ENCODE measurements around the gene S100A5. TPM values are rescaled to one million over a fixed set of nuclear protein-coding genes. Genes with fewer than 3 reads are reported as not detected.

Gene S100A5
- total and polyA plus RNA-seq, 2 of the 8 experiments (the other 6 are each of a cell fraction or from before 2014, with no cell fraction given): not detected

GRCh38 chr1:153585006-153585405 is 44.3 kb upstream of the S100A5 start:
- no peak overlapping the region for H3K27ac ChIP-seq (ENCODE audit: low read depth, low read length)
- H3K9ac ChIP-seq (replicated peaks in 1 of 4; ENCODE audit: extremely low read depth in 1 of 4, low read depth in 3 of 4, low read length in 3 of 4): no peak overlapping the region
- H3K14ac ChIP-seq (ENCODE audit: insufficient read length): no peak overlapping the region
- H3K56ac ChIP-seq (replicated peaks; ENCODE audit: insufficient read length, low read depth, low read length): no peak overlapping the region
- no peak overlapping the region for H2BK5ac ChIP-seq (ENCODE audit: low read depth, low read length)
- H4K8ac ChIP-seq (ENCODE audit: extremely low read depth, insufficient read depth, low read length): no peak overlapping the region
- no peak overlapping the region for H2AK5ac ChIP-seq (ENCODE audit: low read depth, low read length)
- no peaks in the 10 kb centered on the region for H3K4me1 ChIP-seq (replicated peaks in 1 of 4; ENCODE audit: control insufficient read depth in 3 of 4, insufficient read depth in 4 of 4, low read length in 3 of 4)
- H4K20me1 ChIP-seq (replicated peaks in 1 of 2; ENCODE audit: control insufficient read depth in 1 of 2, insufficient read depth in 2 of 2, low read length in 2 of 2): no peaks in the 10 kb centered on the region
- H3K79me2 ChIP-seq (ENCODE audit: control insufficient read depth in 1 of 2, insufficient read depth in 2 of 2, low read length in 2 of 2): no peaks in the 10 kb centered on the region
- no peak overlapping the region for H4K91ac ChIP-seq (replicated peaks; ENCODE audit: insufficient read length, low read length)
- H4K5ac ChIP-seq (ENCODE audit: insufficient read length, low read depth, low read length): no peak overlapping the region
- H3K36me3 ChIP-seq (ENCODE audit: control insufficient read depth in 2 of 4, insufficient read depth in 4 of 4, low read length in 3 of 4): no peaks in the 10 kb centered on the region
- H3K9me3 ChIP-seq (ENCODE audit: insufficient read depth in 2 of 2, low read depth in 1 of 2, low read length in 1 of 2): peaks cover 0 to 2% of the 10 kb centered on the region in 2 experiments; a peak in 1 of 4 replicates
- ChIA-PET CTCF (ENCODE audit: partially characterized antibody) (interaction anchor here (0.7 to 1.9 kb wide), 9 partner anchors 11 to 64 kb away, joined by 3 to 7 read pairs (median 4); no protein-coding TSS in a partner anchor), POLR2A (ENCODE audit: partially characterized antibody) (interaction anchor here (0.6 to 2.7 kb wide), 4 partner anchors 33 to 50 kb away, joined by 3 to 10 read pairs (median 3); partner anchors contain the start of genes S100A13 and S100A6)
- no peak overlapping the region for H3K23ac ChIP-seq (ENCODE audit: insufficient read length)
- H3K4me3 ChIP-seq (ENCODE audit: extremely low read depth in 1 of 4, insufficient read depth in 2 of 4, low read depth in 3 of 4, low read length in 4 of 4): no peak overlapping the region
- no peak overlapping the region for H2BK120ac ChIP-seq (replicated peaks; ENCODE audit: low read depth, low read length)
- DNase-seq (ENCODE audit: low read depth in 1 of 2, low spot score in 2 of 2) (no peak), FAIRE-seq (no peak)
- no peak overlapping the region for H3K18ac ChIP-seq (ENCODE audit: extremely low read depth, low read length)
- H3K4me2 ChIP-seq (ENCODE audit: insufficient read depth in 1 of 2, low read depth in 2 of 2, low read length in 2 of 2): no peak overlapping the region
- H3K27me3 ChIP-seq (replicated peaks in 1 of 4; ENCODE audit: control insufficient read depth in 3 of 4, extremely low read depth in 1 of 4, insufficient read depth in 3 of 4, low read length in 3 of 4): no peaks in the 10 kb centered on the region
- WGBS, 2 experiments (ENCODE audit: extremely low coverage in 1 of 2, insufficient coverage in 1 of 2, insufficient read length in 1 of 2, insufficient replicate concordance in 2 of 2, low coverage in 1 of 2, low lambda C conversion rate in 2 of 2, missing lambda C conversion rate in 1 of 2): 100% methylated on average over 1 of the region's 1 CpG; no CpG with 5 or more reads in 1 of the 2 experiments
- H2AFZ ChIP-seq (ENCODE audit: low read length): no peak overlapping the region
- H2BK15ac ChIP-seq (ENCODE audit: low read length): no peak overlapping the region
- H3K79me1 ChIP-seq (ENCODE audit: low read depth, low read length): no peaks in the 10 kb centered on the region
- no peak overlapping the region for H2BK12ac ChIP-seq (ENCODE audit: low read depth, low read length)
- TF ChIP-seq, protein P1, sequence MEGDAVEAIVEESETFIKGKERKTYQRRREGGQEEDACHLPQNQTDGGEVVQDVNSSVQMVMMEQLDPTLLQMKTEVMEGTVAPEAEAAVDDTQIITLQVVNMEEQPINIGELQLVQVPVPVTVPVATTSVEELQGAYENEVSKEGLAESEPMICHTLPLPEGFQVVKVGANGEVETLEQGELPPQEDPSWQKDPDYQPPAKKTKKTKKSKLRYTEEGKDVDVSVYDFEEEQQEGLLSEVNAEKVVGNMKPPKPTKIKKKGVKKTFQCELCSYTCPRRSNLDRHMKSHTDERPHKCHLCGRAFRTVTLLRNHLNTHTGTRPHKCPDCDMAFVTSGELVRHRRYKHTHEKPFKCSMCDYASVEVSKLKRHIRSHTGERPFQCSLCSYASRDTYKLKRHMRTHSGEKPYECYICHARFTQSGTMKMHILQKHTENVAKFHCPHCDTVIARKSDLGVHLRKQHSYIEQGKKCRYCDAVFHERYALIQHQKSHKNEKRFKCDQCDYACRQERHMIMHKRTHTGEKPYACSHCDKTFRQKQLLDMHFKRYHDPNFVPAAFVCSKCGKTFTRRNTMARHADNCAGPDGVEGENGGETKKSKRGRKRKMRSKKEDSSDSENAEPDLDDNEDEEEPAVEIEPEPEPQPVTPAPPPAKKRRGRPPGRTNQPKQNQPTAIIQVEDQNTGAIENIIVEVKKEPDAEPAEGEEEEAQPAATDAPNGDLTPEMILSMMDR (IDR thresholded peaks at IDR 0.05; ENCODE audit: control extremely low read depth in 1 of 3, insufficient read depth in 1 of 3, low read depth in 1 of 3, low read length in 3 of 3): no peak
- TF ChIP-seq RBBP5 (IDR thresholded peaks at IDR 0.05; ENCODE audit: borderline replicate concordance, low read depth, low read length) (no peak), ASH2L (IDR thresholded peaks at IDR 0.05; ENCODE audit: low read length) (no peak)
- no peak overlapping the region for H3K4ac ChIP-seq (replicated peaks; ENCODE audit: insufficient read length, low read depth, low read length)
- no peaks in the 10 kb centered on the region for H3K23me2 ChIP-seq (ENCODE audit: low read depth, low read length)
- H2BK20ac ChIP-seq (ENCODE audit: low read length): no peak overlapping the region

Measured in H1 (cell line).